Motor neuron (in vitro differentiated cells): ENCODE results near the gene IVNS1ABP. TPM values are rescaled to one million over a fixed set of nuclear protein-coding genes. Genes with fewer than 3 reads are reported as not detected.
A peak's percentile ranks its signal among the peaks of the same experiment; 100 is the strongest.

ENCODE experiments used
- ATAC-seq, 8 experiments: fragments of 200-7000 bp; cut with Tn5 transposase; replicated peaks in 6 of 8; 2 replicates each; pipeline ENCODE4 v1.8.0; 2021; ENCODE audit warnings: mild to moderate bottlenecking in 8 of 8, moderate library complexity in 8 of 8
- H3K27ac ChIP-seq, 2 donors: fragments of 250-450 bp; sonication (Bioruptor Pico); 2 replicates each; pipeline ENCODE4 v1.9.0; 2021; ENCODE audit warnings: antibody characterized with exemption in 2 of 2, mild to moderate bottlenecking in 2 of 2, moderate library complexity in 1 of 2
- H3K4me1 ChIP-seq, 2 donors: fragments of 250-450 bp; sonication (Bioruptor Pico); replicated peaks in 1 of 2; 2 replicates each; pipeline ENCODE4 v1.6.1; 2021; ENCODE audit warnings: antibody characterized with exemption in 2 of 2, mild to moderate bottlenecking in 2 of 2, moderate library complexity in 1 of 2
- H3K4me3 ChIP-seq, 5 donors: fragments of 250-450 bp; sonication (Bioruptor Pico); 2 replicates each; pipeline ENCODE4 v1.9.0; 2021; ENCODE audit warnings: antibody characterized with exemption in 5 of 5, mild to moderate bottlenecking in 5 of 5, moderate library complexity in 4 of 5
- WGBS, 10 experiments: fragments of 450-650 bp; shearing (Covaris generic); methylation state at CpG; one replicate each; pipeline ENCODE4 v1.0.0; 2022; 5-methylcytosine and 5-hydroxymethylcytosine counted together
- in situ Hi-C, 9 experiments: fragments of 400-800 bp; cut with MboI; loops; one replicate each; pipeline ENCODE4 v1.15.0; 2021; ENCODE audit warnings: low sequenced_read_pairs in 9 of 9, low pct_unique_long_range_greater_than_20kb in 2 of 9; ENCODE audit not compliant: unreplicated experiment in 9 of 9
- total RNA-seq, 8 experiments: library from RNA; unstranded; fragments of 300-600 nt; gene quantifications; 2 replicates each; pipeline versions ENCODE4 v1.2.3 to v1.2.4, GENCODE V29; 2022

Gene IVNS1ABP
- total RNA-seq, 8 experiments from 2014 or later: 43.6 to 183 (median 108) TPM

GRCh38 chr1:185308126-185308525, 8.9 kb downstream of the IVNS1ABP start:
- 71 to 100% (median 92%) methylated on average over 1 of the region's 1 CpG; no CpG with 5 or more reads in 2 of the 10 experiments for WGBS, 10 experiments
- in situ Hi-C loops: loop anchor here in 3 of 9 experiments (25.0 kb wide), 3 partner anchors 179 to 354 kb away; no protein-coding TSS in a partner anchor
- Histone ChIP-seq H3K27ac (no peak overlapping the region), H3K4me3 (no peak overlapping the region), H3K4me1 (peaks cover 4 to 19% of the 10 kb centered on the region in 2 donors)
- ATAC-seq: no peak

DNA sequence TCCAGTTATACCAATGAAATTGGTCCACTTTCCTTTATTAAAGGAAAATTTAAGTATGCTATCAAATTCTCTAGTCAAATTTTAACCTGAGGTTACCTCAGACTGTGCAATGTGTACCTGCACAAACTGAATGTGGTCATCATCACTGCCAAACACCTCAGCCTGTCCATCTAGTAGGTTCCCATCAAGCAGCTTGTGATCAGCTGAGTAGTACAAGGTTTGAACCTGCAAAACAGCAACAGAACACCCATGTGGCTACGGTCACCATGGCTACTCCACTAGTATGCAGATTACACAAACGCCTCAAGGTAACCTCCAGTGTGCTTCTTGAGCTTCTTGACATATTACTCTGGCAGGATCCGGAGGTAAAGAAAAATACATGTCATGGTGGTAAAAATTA, 11.6 kb downstream of the IVNS1ABP start:
- no peak overlapping the region for H3K4me3 ChIP-seq
- no peak for ATAC-seq
- no peaks in the 10 kb centered on the region for H3K4me1 ChIP-seq
- WGBS, 10 experiments: 89 to 100% (median 98%) methylated on average over 1 to 3 of the region's 3 CpGs
- H3K27ac ChIP-seq: no peak overlapping the region
- in situ Hi-C loops: loop anchor here in 3 of 9 experiments (25.0 kb wide), 3 partner anchors 182 to 357 kb away; no protein-coding TSS in a partner anchor

DNA sequence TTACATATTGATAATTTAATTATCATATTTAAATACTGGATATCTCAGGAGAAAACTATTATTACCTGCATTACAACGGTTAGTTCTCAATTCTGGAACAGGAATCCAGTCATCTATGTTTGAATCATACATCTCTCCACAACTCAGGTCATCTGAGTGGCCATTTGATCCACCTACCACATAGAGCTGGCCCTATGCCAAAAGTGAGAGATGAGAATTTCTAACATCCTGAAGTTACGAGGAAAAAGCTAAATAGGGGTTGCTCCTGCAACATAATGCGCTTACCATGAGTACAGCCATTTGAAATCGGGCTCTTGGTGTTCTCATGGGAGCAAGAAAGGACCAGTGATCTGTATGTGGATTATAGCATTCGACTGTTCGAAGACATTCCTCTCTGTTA, 16.9 kb downstream of the IVNS1ABP start:
- 80 to 100% (median 94%) methylated on average over 1 to 6 of the region's 6 CpGs; no CpG with 5 or more reads in 1 of the 10 experiments for WGBS, 10 experiments

DNA sequence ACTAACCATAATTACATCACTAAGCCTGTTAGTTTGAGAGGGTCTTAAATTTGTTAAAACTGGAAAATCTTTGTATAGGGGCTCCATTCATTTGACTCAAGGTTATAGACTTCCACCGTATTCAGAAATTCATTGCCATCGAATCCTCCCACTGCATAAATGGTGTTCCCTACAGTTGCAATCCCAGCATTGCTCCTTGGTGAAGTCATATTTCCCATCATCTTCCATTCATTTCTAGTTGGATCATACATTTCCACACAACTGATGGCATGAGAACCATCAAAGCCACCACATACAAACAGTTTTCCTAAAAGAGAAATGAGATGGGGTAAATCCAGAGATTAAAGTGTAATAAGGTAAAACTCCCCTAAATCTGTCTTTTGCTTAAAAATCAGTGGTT, 19.1 kb downstream of the IVNS1ABP start:
- 50 to 100% (median 100%) methylated on average over 1 to 2 of the region's 2 CpGs; no CpG with 5 or more reads in 1 of the 10 experiments for WGBS, 10 experiments

More for the DNA sequence above, 16.9 kb downstream of the IVNS1ABP start:
- H3K4me3 ChIP-seq: no peak overlapping the region
- no peaks in the 10 kb centered on the region for H3K4me1 ChIP-seq
- in situ Hi-C loops: loop anchor here in 3 of 9 experiments (25.0 kb wide), 3 partner anchors 187 to 362 kb away; no protein-coding TSS in a partner anchor
- no peak overlapping the region for H3K27ac ChIP-seq
- ATAC-seq: no peak

GRCh38 chr1:185295091-185295490, 22.0 kb downstream of the IVNS1ABP start:
- Histone ChIP-seq H3K4me3 (no peak overlapping the region), H3K27ac (no peak overlapping the region), H3K4me1 (no peaks in the 10 kb centered on the region)
- ATAC-seq: no peak
- in situ Hi-C loops: no loop called here

More for the DNA sequence above, 19.1 kb downstream of the IVNS1ABP start:
- in situ Hi-C loops: no loop called here
- Histone ChIP-seq H3K4me1 (no peaks in the 10 kb centered on the region), H3K27ac (no peak overlapping the region), H3K4me3 (no peak overlapping the region)
- peak in 3 of 8 experiments; percentile 8 to 64 (median 57) for ATAC-seq

DNA sequence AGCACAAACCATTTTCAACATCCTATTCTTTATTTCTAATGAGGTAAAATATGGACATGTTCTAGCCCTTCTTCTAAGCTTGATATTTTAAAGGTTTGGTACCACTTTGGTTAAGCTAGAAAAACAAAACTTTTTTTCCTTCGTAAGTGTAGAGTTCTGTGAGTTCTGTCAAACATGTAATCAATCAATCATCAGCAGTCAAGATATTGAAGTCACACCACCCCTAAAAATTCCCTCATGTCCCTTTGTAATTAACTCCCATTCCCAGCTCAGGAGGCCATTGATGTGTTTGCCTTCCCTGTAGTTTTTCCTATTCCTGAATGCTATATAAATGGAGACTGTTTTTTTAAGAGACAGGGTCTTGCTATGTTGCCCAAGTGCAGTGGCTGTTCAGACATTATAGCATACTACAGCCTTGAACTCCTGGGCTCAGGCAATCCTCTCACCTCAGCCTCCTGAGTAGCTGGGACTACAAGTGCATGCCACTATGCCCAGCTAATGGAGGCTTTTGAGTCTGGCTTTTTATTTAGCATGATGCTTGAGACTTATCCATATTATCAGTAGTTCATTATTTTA, 23.0 kb downstream of the IVNS1ABP start:
- ATAC-seq: no peak
- H3K4me3 ChIP-seq: no peak overlapping the region
- WGBS, 10 experiments: 80 to 100% (median 100%) methylated on average over 1 of the region's 1 CpG
- no peak overlapping the region for H3K27ac ChIP-seq
- in situ Hi-C loops: no loop called here
- H3K4me1 ChIP-seq: no peaks in the 10 kb centered on the region

DNA sequence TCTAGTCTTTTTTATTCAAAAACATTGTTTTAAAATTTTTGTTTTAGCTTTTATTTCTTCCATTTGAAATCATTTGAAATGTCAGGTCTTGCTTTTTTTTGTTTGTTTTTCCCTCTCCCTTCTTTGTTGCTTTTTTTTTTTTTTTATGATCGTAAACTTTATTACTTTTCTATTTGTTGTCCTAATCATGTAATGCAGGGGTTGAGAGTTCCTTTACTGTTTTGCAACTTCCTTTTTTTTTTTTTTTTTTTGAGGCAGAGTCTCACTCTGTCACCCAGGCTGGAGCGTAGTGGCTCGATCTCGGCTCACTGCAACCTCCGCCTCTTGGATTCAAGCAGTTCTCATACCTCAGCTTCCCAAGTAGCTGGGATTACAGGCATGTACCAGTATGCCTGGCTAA, 24.8 kb downstream of the IVNS1ABP start:
- Histone ChIP-seq H3K4me3 (no peak overlapping the region), H3K4me1 (no peaks in the 10 kb centered on the region), H3K27ac (no peak overlapping the region)
- 80 to 98% (median 92%) methylated on average over 3 to 5 of the region's 5 CpGs for WGBS, 10 experiments
- ATAC-seq: no peak
- in situ Hi-C loops: no loop called here

- in situ Hi-C loops: no loop called here
- 67 to 100% (median 100%) methylated on average over 1 of the region's 1 CpG; no CpG with 5 or more reads in 1 of the 10 experiments for WGBS, 10 experiments
- ATAC-seq: no peak
- H3K27ac ChIP-seq: no peak overlapping the region
- H3K4me1 ChIP-seq: no peaks in the 10 kb centered on the region
- no peak overlapping the region for H3K4me3 ChIP-seq
Measured at GRCh38 chr1:185291652-185292051, 25.4 kb downstream of the IVNS1ABP start.

- in situ Hi-C loops: no loop called here
- WGBS, 10 experiments: 91 to 100% (median 100%) methylated on average over 1 of the region's 1 CpG; no CpG with 5 or more reads in 1 of the 10 experiments
- ATAC-seq: peak in 1 of 8 experiments; percentile 6
- Histone ChIP-seq H3K27ac (no peak overlapping the region), H3K4me3 (no peak overlapping the region), H3K4me1 (no peaks in the 10 kb centered on the region)
Measured at GRCh38 chr1:185291159-185291558, 25.9 kb downstream of the IVNS1ABP start.

DNA sequence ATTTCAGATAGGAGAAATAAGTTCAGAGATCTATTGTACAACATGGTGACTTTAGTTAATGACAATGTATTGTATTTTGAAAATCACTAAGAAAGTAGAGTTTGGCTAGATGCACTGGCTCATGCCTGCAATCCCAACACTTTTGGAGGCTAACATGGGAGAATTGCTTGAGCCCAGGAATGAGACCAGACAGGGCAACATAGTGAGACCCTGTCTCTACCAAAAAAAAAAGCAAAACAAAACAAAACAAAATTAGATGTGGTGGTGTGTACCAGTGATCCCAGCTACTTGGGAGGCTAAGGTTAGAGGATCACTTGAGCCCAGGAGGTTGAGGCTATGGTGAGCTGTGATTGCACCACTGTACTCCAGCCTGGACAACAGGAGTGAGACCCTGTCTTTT, 27.2 kb downstream of the IVNS1ABP start:
- H3K4me3 ChIP-seq: no peak overlapping the region
- no peaks in the 10 kb centered on the region for H3K4me1 ChIP-seq
- no peak overlapping the region for H3K27ac ChIP-seq
- in situ Hi-C loops: no loop called here
- ATAC-seq: no peak

- Histone ChIP-seq H3K4me3 (no peak overlapping the region), H3K4me1 (no peaks in the 10 kb centered on the region), H3K27ac (no peak overlapping the region)
- WGBS, 10 experiments: 57 to 100% (median 93%) methylated on average over 1 to 3 of the region's 3 CpGs
- ATAC-seq: peak in 1 of 8 experiments; percentile 25
- in situ Hi-C loops: no loop called here
Measured at GRCh38 chr1:185288435-185288834, 28.6 kb downstream of the IVNS1ABP start.

- no peak overlapping the region for H3K4me3 ChIP-seq
- H3K27ac ChIP-seq: no peak overlapping the region
- no peak for ATAC-seq
- 86 to 100% (median 96%) methylated on average over 1 to 2 of the region's 2 CpGs for WGBS, 10 experiments
- no peaks in the 10 kb centered on the region for H3K4me1 ChIP-seq
- in situ Hi-C loops: no loop called here
Measured at GRCh38 chr1:185287451-185287850, 29.6 kb downstream of the IVNS1ABP start.

GRCh38 chr1:185284533-185285276, 32.3 kb downstream of the IVNS1ABP start:
- Histone ChIP-seq H3K4me1 (no peaks in the 10 kb centered on the region), H3K27ac (no peak overlapping the region), H3K4me3 (no peak overlapping the region)
- WGBS, 10 experiments: 49 to 100% (median 83%) methylated on average over 1 to 2 of the region's 2 CpGs; no CpG with 5 or more reads in 5 of the 10 experiments
- ATAC-seq: peak in 3 of 8 experiments; percentile 32 to 81 (median 60)
- in situ Hi-C loops: no loop called here
